GM18873 (cell line): Measurements from ENCODE around the gene SERINC5.
A peak's percentile ranks its signal among the peaks of the same experiment; 100 is the strongest.
"Not testable (repeated sequence)": the region's sequence is repeated elsewhere in the genome, so short reads cannot be mapped to it uniquely, and the experiment has no call there.

Experiments
- ATAC-seq: cut with Tn5 transposase; IDR thresholded peaks from one replicate; pipeline ENCODE4 v1.9.1; 2021; ENCODE audit warnings: mild to moderate bottlenecking, moderate library complexity, moderate number of reproducible peaks; ENCODE audit not compliant: unreplicated experiment, low FRiP score

Gene SERINC5

DNA sequence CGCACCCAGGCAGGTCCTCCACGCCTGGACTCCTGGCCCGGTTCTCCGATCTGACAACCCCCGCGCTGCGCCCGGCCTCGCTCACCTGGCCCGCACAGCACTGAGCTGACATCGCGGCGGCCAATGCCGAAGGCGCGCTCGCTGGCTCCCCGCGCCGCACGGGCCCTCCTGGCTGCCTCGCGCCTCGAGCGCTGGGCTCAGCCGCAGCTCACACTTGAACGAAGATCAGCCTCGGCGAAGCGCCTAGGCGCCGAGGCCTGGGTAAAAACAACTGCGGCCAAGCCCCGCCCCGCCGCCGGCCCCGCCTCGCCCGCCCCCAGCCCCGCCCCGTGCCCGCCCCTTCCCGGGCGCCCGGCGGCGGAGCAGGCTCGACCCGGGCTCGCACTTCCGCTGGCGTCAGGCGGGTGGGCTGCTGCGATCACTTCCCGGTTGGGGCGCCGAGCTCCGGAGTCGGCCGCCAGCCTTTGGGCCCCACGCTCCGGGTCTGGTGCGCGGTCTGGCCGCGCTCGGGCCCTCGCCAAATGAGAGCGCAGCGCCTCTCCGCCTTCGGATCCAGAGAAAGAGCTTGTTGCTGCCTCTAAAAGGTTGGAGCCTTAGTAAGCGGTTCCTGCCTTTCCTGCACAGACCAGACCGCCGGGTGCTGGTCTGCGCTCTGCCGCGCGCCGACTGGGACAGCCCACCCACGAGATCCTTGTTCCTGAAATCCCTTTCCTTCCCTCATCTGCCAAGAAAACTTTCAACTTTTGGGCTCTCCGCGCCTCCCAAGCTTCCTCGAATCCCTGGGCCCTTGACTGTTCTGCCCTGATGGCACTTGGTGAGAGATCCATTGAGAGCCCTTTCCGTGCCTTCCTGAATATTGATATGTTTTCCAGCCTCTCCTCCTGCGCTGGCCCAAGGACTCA lies at the start of gene SERINC5:
Gene SERINC5, minus strand, starts transcription at position 238 of the 902 bp plus-strand sequence. Its CDS starts 126 bp downstream, at position 112.
- ATAC-seq, result peak; percentile 85

DNA sequence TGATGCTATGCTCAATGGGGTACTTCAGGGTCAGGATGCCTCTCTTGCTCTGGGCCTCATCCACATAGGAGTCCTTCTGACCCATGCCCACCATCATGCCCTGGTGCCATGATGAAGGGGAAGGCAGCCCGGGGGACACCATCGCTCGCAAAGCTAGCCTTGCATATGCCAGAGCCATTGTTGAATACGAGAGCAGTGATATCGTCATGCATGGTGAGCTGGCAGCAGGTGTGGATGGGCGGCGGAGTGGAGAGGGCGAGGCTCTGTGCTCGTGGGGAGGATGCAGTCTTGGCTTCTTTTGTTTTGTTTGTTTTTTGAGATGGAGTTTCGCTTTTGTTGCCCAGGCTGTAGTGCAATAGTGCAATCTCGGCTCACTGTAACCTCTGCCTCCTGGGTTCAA lies 46.8 kb upstream of the SERINC5 start:
- ATAC-seq, result no peak

DNA sequence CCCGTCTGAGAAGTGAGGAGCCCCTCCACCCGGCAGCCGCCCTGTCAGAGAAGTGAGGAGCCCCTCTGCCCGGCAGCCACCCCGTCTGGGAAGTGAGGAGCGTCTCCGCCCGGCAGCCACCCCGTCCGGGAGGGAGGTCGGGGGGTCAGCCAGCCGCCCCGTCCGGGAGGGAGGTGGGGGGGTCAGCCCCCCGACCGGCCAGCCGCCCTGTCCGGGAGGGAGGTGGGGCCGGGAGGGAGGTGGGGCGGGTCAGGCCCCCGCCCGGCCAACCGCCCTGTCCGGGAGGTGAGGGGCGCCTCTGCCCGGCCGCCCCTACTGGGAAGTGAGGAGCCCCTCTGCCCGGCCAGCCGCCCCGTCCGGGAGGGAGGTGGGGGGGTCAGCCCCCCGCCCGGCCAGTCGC lies 45.5 kb upstream of the SERINC5 start:
- not testable (repeated sequence) for ATAC-seq

DNA sequence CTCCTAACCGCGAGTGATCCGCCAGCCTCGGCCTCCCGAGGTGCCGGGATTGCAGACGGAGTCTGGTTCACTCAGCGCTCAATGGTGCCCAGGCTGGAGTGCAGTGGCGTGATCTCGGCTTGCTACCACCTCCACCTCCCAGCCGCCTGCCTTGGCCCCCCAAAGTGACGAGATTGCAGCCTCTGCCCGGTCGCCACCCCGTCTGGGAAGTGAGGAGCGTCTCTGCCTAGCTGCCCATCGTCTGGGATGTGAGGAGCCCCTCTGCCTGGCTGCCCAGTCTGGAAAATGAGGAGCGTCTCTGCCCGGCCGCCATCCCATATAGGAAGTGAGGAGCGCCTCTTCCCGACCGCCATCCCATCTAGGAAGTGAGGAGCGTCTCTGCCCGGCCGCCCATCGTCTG lies 44.9 kb upstream of the SERINC5 start:
- ATAC-seq, result not testable (repeated sequence)

DNA sequence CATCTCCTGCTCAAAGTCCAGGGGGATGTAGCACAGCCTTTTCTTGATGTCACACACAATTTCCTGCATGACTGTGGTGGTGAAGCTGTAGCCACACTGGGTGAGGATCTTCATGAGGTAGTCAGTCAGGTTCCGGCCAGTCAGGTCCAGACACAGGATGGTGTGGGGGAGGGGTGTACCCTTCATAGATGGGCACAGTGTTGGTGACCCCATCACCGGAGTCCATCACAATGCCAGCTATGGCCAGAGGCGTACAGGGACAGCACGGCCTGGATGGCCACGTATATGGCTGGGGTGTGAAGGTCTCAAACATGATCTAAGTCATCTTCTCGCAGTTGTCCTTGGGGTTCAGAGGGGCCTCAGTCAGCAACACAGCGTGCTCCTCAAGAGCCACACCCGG lies 44.3 kb upstream of the SERINC5 start:
- ATAC-seq, result no peak

DNA sequence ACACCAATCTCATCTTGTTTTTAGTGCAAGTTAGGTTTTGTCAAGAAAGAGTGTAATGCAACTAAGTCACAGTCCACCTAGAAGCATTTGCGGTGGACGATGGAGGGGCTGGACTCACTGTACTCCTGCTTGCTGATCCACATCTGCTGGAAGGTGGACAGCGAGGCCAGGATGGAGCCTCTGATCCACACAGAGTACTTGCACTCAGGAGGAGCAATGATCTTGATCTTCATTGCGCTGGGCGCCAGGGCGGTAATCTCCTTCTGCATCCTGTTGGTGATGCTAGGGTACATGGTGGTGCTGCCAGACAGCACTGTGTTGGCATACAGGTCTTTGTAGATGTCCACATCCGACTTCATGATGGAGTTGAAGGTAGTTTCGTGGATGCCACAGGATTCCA lies 43.8 kb upstream of the SERINC5 start:
- no peak for ATAC-seq

DNA sequence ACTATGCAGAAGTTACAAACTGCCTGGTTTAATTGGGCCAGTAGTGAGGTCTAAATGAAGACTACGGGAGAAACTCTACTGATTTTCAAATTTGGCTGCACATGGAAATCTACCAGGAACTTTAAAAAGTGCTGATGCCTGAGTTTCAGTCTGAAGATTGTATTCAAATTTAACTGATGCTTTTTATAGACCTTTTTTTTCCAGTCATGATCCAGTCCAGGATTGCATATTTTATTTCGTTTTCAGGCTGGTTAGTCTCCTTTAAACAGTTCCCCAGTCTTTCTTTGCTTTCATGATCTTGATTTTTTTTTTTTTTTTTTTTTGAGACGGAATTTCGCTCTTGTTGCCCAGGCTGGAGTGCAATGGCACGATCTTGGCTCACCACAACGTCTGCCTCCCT lies 40.3 kb upstream of the SERINC5 start:
- no peak for ATAC-seq

DNA sequence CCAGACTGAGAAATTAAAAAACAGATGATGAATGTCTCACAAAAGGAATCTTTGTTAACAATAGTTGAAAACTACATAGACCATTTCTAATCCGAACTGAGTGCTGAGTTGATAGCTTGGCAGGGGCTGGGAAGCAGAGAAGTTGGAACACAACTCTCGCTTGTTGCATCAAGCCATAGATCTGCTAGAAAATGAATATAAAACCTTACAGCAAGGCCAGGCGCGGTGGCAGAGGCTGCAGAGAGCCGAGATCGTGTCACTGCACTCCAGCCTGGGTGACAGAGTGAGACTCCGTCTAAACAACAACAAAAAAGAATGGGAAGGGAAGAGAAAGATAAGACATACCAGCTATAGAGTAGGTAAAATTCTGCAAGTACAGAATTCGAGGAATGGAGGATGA lies 35.9 kb upstream of the SERINC5 start:
- ATAC-seq, result no peak

DNA sequence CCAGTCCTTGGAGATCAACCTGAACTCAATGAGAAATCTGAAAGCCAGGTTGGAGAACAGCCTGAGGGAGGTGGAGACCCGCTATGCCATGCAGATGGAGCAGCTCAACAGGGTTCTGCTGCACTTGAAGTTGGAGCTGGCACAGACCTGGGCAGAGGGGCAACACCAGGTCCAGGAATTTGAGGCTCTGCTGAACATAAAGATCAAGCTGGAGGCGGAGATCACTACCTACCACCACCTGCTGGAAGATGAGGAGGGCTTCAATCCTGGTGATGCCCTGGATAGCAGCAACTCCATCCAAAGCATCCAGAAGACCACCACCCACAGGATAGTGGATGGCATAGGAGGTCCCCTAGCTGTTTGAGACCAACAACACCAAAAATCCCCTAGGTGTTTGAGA lies 33.5 kb upstream of the SERINC5 start:
- no peak for ATAC-seq

DNA sequence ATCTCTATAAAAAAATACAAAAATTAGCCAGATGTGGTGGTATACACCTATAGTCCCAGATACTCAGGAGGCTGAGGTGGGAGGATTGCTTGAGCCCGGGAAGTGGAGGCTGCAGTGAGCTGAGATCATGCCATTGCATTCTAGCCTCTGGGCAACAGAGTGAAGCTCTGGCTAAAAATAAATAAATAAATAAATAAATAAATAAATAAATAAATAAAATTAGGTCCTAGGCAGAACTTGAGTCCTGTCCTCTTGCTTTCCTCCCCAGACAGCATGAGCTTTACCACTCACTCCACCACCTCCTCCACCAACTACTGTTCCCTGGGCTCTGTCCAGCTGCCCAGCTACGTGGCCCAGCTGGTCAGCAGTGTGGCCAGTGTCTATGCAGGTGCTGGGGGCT lies 32.3 kb upstream of the SERINC5 start:
- ATAC-seq, result no peak

DNA sequence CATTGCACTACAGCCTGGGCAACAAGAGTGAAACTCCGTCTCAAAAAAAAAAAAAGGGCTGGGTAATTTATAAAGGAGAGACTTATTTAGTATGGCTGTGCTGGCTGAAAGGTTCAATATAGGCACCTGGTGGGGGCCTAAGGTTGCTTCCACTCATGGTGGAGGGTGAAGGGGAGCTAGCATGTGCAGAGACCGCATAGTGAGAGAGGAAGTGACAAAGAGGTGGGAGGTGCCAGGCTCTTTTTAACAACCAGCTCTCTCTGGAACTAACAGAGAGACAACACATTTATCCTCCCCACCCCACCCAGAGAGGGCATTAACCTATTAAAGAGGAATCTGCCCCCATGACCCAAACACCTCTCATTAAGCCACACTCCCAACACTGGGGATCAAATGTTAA lies 28.9 kb upstream of the SERINC5 start:
- no peak for ATAC-seq

DNA sequence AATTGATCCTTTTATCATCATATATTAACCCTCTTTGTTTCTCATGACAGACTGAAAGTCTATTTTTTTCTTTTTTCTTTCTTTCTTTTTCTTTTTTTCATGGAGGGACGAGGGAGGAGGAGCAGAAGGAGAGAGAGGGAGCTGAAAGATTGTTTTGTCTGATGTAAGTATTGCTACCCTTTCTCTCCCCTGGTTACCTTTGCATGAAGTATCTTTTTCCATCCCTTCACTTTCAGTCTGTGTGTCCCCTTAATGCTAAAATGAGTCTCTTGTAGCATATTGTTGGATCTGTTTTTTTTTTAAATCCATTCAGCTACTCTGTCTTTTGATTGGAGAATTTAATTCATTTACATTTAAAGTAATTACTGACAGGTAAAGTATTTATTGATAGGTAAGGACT lies 27.5 kb upstream of the SERINC5 start:
- ATAC-seq, result no peak

DNA sequence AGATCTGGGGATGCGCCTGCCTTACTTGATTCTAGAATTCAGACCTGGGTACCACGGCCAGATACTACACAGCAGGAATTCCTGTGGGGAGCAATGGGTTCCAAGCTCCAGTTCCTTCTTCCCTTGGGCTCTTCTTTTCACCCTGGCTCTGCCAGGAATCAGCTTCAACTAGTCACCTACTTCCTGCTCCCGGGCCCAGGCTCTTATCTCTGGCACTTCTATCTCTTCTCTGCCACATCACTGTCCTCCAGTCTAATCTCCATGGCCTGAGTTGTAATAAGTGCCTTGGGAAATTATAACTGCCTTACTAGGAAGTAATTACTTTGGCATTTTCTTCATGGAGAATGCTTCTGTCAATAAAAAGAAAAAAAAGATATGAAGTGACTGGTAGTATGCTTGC lies 26.2 kb upstream of the SERINC5 start:
- no peak for ATAC-seq

DNA sequence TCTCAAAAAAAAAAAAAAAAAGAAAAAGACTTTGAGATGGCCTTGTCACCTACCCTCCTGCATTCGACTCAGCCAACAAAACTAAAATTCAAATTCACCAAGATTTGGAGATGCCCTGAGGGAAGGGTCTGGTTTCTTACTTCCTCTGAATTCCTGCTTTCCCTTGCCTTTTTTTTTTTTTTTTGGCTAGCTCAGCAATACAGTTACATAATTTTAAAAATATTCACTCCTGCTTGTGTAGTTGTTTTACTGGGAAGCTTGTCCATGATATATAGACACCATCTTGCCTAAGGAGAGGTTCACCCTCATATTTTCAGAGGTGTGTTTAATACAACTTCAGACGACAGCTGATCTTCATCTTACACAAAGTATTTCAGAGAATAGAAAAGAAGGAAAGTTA lies 21.3 kb upstream of the SERINC5 start:
- ATAC-seq, result no peak

DNA sequence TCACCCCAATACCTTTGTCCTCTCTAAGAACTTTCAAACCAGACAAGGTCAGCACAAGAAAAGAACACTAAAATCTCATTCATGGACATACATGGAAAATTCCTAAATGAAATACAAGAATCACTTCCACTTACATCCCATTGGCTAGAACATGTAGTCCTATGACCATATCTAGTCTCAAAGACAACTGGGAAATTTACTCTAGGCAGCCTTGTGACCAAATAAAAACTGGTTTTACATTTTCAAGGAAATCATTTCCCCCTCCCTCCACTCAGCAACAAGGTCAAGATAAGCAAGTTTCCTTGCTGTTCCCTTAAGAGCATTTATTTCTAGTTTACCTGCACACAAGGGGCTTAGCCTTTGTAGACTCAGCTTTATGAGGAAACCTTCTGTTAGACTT lies 20.3 kb upstream of the SERINC5 start:
- ATAC-seq, result no peak

DNA sequence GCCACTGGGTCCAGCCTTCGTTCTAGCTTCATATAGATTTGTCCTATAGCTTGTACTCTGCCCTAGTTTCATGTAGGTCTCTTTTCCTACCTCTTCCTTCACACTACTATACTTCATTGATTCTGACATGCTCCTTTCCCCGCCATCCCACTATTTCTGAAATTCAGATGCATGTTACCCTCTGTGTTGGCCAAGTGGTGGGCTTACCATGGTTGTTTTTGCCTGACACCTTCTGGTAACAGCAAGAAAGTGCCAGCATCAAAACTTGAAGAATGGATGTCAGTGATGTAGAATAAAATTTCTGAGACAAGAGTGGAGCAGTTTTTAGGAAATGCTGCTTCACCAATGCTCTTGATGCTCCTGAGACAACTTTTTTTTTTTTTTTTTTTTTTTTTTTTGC lies 19.5 kb upstream of the SERINC5 start:
- ATAC-seq, result no peak

DNA sequence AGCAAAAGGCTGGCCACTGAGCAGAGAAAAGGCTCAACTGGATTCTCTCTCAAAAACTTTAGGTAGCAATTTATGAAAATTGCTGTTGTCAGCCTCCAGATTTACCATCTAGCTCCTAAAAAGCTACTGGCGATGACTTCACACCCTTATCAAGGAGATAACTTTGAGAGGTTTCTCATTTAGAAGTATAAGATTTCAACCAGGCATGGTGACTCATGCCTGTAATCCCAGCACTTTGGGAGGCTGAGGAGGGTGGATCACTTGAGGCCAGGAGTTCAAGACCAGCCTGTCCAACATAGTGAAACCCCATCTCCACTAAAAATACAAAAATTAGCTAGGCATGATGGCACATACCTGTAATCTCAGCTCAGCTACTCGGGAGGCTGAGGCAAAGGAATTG lies 14.7 kb upstream of the SERINC5 start:
- not testable (repeated sequence) for ATAC-seq

DNA sequence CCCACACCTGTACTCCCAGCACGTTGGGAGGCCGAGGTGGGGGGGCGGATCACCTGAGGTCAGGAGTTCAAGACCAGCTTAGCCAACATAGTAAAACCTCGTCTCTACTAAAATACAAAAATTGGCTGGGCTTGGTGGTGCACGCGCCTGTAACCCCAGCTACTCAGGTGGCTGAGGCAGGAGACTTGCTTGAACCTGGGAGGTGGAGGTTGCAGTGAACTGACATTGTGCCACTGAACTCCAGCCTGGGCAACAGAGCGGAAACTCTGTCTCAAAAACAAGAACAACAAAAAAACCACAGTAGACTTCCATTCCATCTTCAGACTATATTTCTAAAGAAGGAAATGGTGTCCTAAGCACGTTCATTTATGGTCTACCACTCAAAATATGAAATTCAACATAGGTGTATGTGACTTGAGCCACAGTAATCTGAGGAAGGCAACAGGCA lies 14.2 kb upstream of the SERINC5 start:
- ATAC-seq, result no peak

DNA sequence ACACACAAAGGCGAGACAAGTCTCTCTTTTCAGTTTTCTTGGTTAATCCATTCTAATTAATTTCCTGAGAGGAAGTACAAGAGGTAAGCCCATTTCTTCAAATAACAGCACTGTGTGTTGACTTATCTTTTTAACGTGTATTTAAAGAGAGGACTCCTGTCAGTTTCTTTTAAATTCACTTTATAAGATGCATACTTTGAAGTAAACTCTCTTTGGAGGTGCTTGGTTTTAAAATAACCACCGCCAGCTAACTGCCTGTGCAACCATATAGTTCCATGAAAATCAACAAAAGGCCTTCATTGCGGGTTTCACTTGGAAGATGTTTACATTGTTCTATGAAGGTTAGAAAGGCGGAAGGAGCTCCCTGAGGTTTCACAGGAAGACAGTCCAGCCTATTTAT lies 13.1 kb upstream of the SERINC5 start:
- ATAC-seq, result no peak

DNA sequence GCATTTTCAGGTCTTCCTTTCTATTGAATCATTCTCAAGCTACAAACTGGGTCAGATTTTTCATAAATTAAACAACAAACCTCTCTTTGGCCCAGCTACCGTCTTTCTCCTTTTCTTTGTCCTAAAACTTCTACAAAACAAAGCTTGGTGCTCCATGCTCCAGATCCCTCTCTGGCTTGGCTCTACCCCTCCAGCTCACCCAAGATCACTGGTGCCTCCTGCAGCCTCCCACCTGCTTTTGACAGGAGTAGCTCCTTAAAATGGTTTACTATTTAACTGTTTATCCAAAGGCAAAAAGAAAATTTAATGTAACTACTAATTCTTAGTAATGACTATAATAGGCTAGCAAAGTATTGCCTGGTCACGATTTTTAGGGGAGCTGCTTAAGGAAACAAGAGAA lies 10.7 kb upstream of the SERINC5 start:
- no peak for ATAC-seq

DNA sequence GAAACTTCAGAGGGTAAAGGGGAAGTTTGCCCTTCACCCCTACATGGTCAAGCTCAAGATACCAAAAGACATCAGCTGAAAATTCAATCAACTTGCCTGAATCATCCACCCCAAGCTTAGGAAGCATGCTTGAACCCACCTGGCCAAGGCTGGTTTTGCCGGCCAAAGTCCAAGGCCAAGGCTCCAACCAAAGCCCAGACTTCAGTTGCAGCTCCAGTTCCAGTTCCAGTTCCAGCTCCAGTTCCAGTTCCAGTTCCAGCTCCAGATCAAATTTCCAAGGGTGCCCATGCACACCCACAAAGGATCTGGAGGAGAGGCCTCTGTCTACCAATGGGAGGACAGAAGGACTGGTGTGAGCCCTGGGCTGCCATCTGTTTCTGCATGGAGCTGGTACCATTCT lies 4.6 kb upstream of the SERINC5 start:
- ATAC-seq, result no peak

DNA sequence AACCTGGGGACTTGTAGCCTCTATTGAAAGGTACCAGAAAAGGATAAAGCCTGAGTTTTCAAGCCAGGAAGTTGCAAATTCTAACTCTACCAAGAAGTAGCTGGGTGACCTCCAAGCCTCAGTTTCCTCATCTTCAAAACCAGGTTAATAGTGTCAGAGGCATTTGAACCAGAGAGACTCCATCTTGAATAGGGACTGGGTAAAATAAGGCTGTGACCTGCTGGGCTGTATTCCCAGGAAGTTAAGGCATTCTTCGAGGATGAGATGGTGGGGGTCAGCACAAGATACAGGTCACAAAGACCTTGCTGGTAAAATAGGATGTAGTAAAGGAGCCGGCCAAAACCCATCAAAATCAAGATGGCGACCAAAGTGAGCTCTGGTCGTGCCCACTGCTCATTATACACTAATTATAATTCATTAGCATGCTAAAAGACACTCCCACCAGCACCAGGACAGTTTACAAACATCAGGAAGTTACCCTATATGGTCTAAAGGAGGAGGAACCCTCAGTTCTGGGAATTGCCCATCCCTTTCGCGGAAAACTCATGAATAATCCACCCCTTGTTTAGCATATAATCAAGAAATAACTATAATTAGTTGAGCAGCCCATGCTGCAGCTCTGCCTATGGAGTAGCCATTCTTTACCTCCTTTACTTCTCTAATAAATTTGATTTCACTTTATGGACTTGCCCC lies 3.8 kb upstream of the SERINC5 start:
- no peak for ATAC-seq
